Mucosa of stomach (tissue), 1 donor: ENCODE results near the gene FTO.

Source experiments
- H3K27me3 ChIP-seq: one replicate; pipeline ENCODE4 v1.7.0; 2013; ENCODE audit warnings: mild to moderate bottlenecking, low read length; ENCODE audit not compliant: control insufficient read depth, insufficient read depth
- H3K36me3 ChIP-seq: one replicate; pipeline ENCODE4 v1.7.0; 2013; ENCODE audit warnings: low read length; ENCODE audit not compliant: control insufficient read depth, insufficient read depth
- H3K4me1 ChIP-seq: one replicate; pipeline ENCODE4 v1.7.0; 2013; ENCODE audit warnings: mild to moderate bottlenecking, low read length; ENCODE audit not compliant: control insufficient read depth, insufficient read depth
- H3K4me3 ChIP-seq: one replicate; pipeline ENCODE4 v1.7.0; 2013; ENCODE audit warnings: low read length
- H3K9ac ChIP-seq: one replicate; pipeline ENCODE4 v1.7.0; 2013; ENCODE audit warnings: mild to moderate bottlenecking, low read length, moderate library complexity
- H3K9me3 ChIP-seq: one replicate; pipeline ENCODE4 v1.7.0; 2013; ENCODE audit warnings: mild to moderate bottlenecking, low read length, moderate library complexity; ENCODE audit not compliant: control insufficient read depth
- donor health status: Pancreatic carcinoma.

FTO gene

GRCh38 chr16:54053891-54054820 lies 350.2 kb downstream of the FTO start:
- Histone ChIP-seq H3K9me3 (no peaks in the 10 kb centered on the region), H3K9ac (no peak overlapping the region), H3K36me3 (no peaks in the 10 kb centered on the region), H3K4me1 (no peaks in the 10 kb centered on the region), H3K4me3 (no peak overlapping the region), H3K27me3 (no peaks in the 10 kb centered on the region)

- no peaks in the 10 kb centered on the region for H3K9me3 ChIP-seq
- no peaks in the 10 kb centered on the region for H3K36me3 ChIP-seq
- H3K4me1 ChIP-seq: no peaks in the 10 kb centered on the region
- no peaks in the 10 kb centered on the region for H3K27me3 ChIP-seq
- no peak overlapping the region for H3K9ac ChIP-seq
- H3K4me3 ChIP-seq: no peak overlapping the region
Observed at GRCh38 chr16:54055191-54055590, 351.2 kb downstream of the FTO start.

GRCh38 chr16:54055864-54056263 lies 351.9 kb downstream of the FTO start:
- Histone ChIP-seq H3K9me3 (no peaks in the 10 kb centered on the region), H3K4me3 (no peak overlapping the region), H3K36me3 (no peaks in the 10 kb centered on the region), H3K4me1 (no peaks in the 10 kb centered on the region), H3K27me3 (no peaks in the 10 kb centered on the region), H3K9ac (no peak overlapping the region)

GRCh38 chr16:54056921-54057320 lies 353.0 kb downstream of the FTO start:
- Histone ChIP-seq H3K9me3 (no peaks in the 10 kb centered on the region), H3K4me3 (no peak overlapping the region), H3K4me1 (no peaks in the 10 kb centered on the region), H3K27me3 (no peaks in the 10 kb centered on the region), H3K36me3 (no peaks in the 10 kb centered on the region), H3K9ac (no peak overlapping the region)

GRCh38 chr16:54059319-54059718 lies 355.4 kb downstream of the FTO start:
- Histone ChIP-seq H3K36me3 (no peaks in the 10 kb centered on the region), H3K27me3 (no peaks in the 10 kb centered on the region), H3K4me1 (no peaks in the 10 kb centered on the region), H3K9ac (no peak overlapping the region), H3K9me3 (no peaks in the 10 kb centered on the region), H3K4me3 (no peak overlapping the region)

- Histone ChIP-seq H3K27me3 (no peaks in the 10 kb centered on the region), H3K36me3 (no peaks in the 10 kb centered on the region), H3K9me3 (no peaks in the 10 kb centered on the region), H3K9ac (no peak overlapping the region), H3K4me1 (no peaks in the 10 kb centered on the region), H3K4me3 (no peak overlapping the region)
Observed at GRCh38 chr16:54060599-54061421, 356.9 kb downstream of the FTO start.

GRCh38 chr16:54061454-54061853 lies 357.5 kb downstream of the FTO start:
- H3K36me3 ChIP-seq: no peaks in the 10 kb centered on the region
- H3K27me3 ChIP-seq: no peaks in the 10 kb centered on the region
- H3K9ac ChIP-seq: no peak overlapping the region
- H3K9me3 ChIP-seq: no peaks in the 10 kb centered on the region
- no peak overlapping the region for H3K4me3 ChIP-seq
- H3K4me1 ChIP-seq: no peaks in the 10 kb centered on the region

- H3K4me1 ChIP-seq: no peaks in the 10 kb centered on the region
- no peak overlapping the region for H3K4me3 ChIP-seq
- H3K9ac ChIP-seq: no peak overlapping the region
- H3K36me3 ChIP-seq: no peaks in the 10 kb centered on the region
- no peaks in the 10 kb centered on the region for H3K9me3 ChIP-seq
- no peaks in the 10 kb centered on the region for H3K27me3 ChIP-seq
Observed at GRCh38 chr16:54062361-54063278, 358.7 kb downstream of the FTO start.

GRCh38 chr16:54063279-54063773 lies 359.4 kb downstream of the FTO start:
- Histone ChIP-seq H3K9ac (no peak overlapping the region), H3K4me3 (no peak overlapping the region), H3K4me1 (no peaks in the 10 kb centered on the region), H3K27me3 (no peaks in the 10 kb centered on the region), H3K9me3 (no peaks in the 10 kb centered on the region), H3K36me3 (no peaks in the 10 kb centered on the region)

GRCh38 chr16:54066451-54067105 lies 362.6 kb downstream of the FTO start:
- Histone ChIP-seq H3K27me3 (no peaks in the 10 kb centered on the region), H3K9ac (no peak overlapping the region), H3K36me3 (no peaks in the 10 kb centered on the region), H3K4me3 (no peak overlapping the region), H3K9me3 (no peaks in the 10 kb centered on the region), H3K4me1 (no peaks in the 10 kb centered on the region)
